Hepatocyte (in vitro differentiated cells): Measurements from ENCODE around the gene EPB41L4B. TPM values are rescaled to one million over a fixed set of nuclear protein-coding genes. Genes with fewer than 3 reads are reported as not detected.

ENCODE experiments used
- DNase-seq: peaks from one replicate; pipeline ENCODE4 v3.0.0-alpha.2; 2016; ENCODE audit warnings: low spot score
- H2AFZ ChIP-seq: fragments of 200-600 bp; sonication (generic); 2 replicates; pipeline ENCODE4 v1.6.0; 2016; ENCODE audit warnings: antibody characterized with exemption, mild to moderate bottlenecking
- H3K27ac ChIP-seq: fragments of 200-600 bp; sonication (generic); 2 replicates; pipeline ENCODE4 v1.5.1; 2016; ENCODE audit warnings: mild to moderate bottlenecking
- H3K27me3 ChIP-seq: fragments of 200-600 bp; sonication (generic); 2 replicates; pipeline ENCODE4 v1.6.1; 2016
- H3K36me3 ChIP-seq: fragments of 200-600 bp; sonication (generic); replicated peaks from 2 replicates; pipeline ENCODE4 v1.5.1; 2016; ENCODE audit warnings: low read depth; ENCODE audit not compliant: insufficient read depth
- H3K4me1 ChIP-seq: fragments of 200-600 bp; sonication (generic); 2 replicates; pipeline ENCODE4 v1.5.1; 2016; ENCODE audit warnings: mild to moderate bottlenecking, moderate library complexity; ENCODE audit not compliant: insufficient read depth
- H3K4me2 ChIP-seq: fragments of 200-600 bp; sonication (generic); 2 replicates; pipeline ENCODE4 v1.6.0; 2016
- H3K4me3 ChIP-seq: fragments of 200-600 bp; sonication (generic); 2 replicates; pipeline ENCODE4 v1.5.1; 2016; ENCODE audit warnings: mild to moderate bottlenecking
- H3K79me2 ChIP-seq: fragments of 200-600 bp; sonication (generic); 2 replicates; pipeline ENCODE4 v1.6.0; 2017; ENCODE audit warnings: mild to moderate bottlenecking
- H3K9me2 ChIP-seq: fragments of 200-600 bp; sonication (generic); replicated peaks from 2 replicates; pipeline ENCODE4 v1.6.0; 2017; ENCODE audit warnings: mild to moderate bottlenecking; ENCODE audit not compliant: insufficient read depth
- H3K9me3 ChIP-seq: fragments of 200-600 bp; sonication (generic); 2 replicates; pipeline ENCODE4 v1.5.1; 2016; ENCODE audit warnings: low read depth, mild to moderate bottlenecking
- H4K20me1 ChIP-seq: fragments of 200-600 bp; sonication (generic); 2 replicates; pipeline ENCODE4 v1.6.0; 2016; ENCODE audit warnings: mild to moderate bottlenecking; ENCODE audit not compliant: insufficient read depth, poor library complexity, severe bottlenecking
- CTCF ChIP-seq: fragments of 200-600 bp; sonication (generic); IDR thresholded peaks from 2 replicates; pipeline ENCODE4 v1.5.1; 2016; ENCODE audit warnings: antibody characterized with exemption, mild to moderate bottlenecking; ENCODE audit not compliant: poor library complexity
- EZH2 ChIP-seq: fragments of 200-600 bp; sonication (generic); IDR thresholded peaks from 2 replicates; pipeline ENCODE4 v1.6.1; 2016; ENCODE audit warnings: antibody characterized with exemption, mild to moderate bottlenecking, borderline replicate concordance
- EZH2phosphoT487 ChIP-seq: fragments of 200-600 bp; sonication (generic); IDR thresholded peaks from one replicate; pipeline ENCODE4 v1.6.1; 2018; ENCODE audit warnings: antibody characterized with exemption, mild to moderate bottlenecking, low read depth, moderate library complexity; ENCODE audit not compliant: unreplicated experiment, severe bottlenecking
- WGBS: methylation state at CpG from one replicate; pipeline ENCODE4 v1.1.6; 2016; ENCODE audit warnings: low lambda C conversion rate; ENCODE audit errors: missing lambda C conversion rate; 5-methylcytosine and 5-hydroxymethylcytosine counted together
- polyA plus RNA-seq: library from polyadenylated mRNA; unstranded; fragments of >200 nt; fragmentation: Nextera tagmentation; extraction: Ambion mirVana; gene quantifications from 2 replicates; pipeline ENCODE4 v1.2.1, GENCODE V29; 2016
- total RNA-seq: library from RNA; depleted of rRNA; stranded (reverse); fragments of >200 nt; gene quantifications from 2 replicates; pipeline ENCODE4 v1.2.3, GENCODE V29; 2014

Gene EPB41L4B
- total and polyA plus RNA-seq, 2 experiments from 2014 or later: 11.1 to 20.6 TPM

GRCh38 chr9:109159583-109159982 lies 161.3 kb downstream of the EPB41L4B start:
- no peaks in the 10 kb centered on the region for H3K27me3 ChIP-seq
- no peak for DNase-seq
- WGBS: 86% methylated on average over 4 of the region's 4 CpGs
- H3K79me2 ChIP-seq: no peaks in the 10 kb centered on the region
- no peaks in the 10 kb centered on the region for H4K20me1 ChIP-seq
- no peaks in the 10 kb centered on the region for H3K4me1 ChIP-seq
- no peaks in the 10 kb centered on the region for H3K9me2 ChIP-seq
- no peak overlapping the region for H3K4me3 ChIP-seq
- no peak overlapping the region for H3K4me2 ChIP-seq
- H3K9me3 ChIP-seq: no peaks in the 10 kb centered on the region
- no peak for TF ChIP-seq EZH2
- no peak for TF ChIP-seq CTCF
- TF ChIP-seq EZH2phosphoT487: no peak
- no peak overlapping the region for H2AFZ ChIP-seq
- H3K27ac ChIP-seq: no peak overlapping the region
- H3K36me3 ChIP-seq: no peaks in the 10 kb centered on the region

GRCh38 chr9:109158651-109159050 lies 162.2 kb downstream of the EPB41L4B start:
- no peaks in the 10 kb centered on the region for H3K27me3 ChIP-seq
- no peaks in the 10 kb centered on the region for H3K36me3 ChIP-seq
- no peak for TF ChIP-seq CTCF
- no peak for TF ChIP-seq EZH2
- no peak overlapping the region for H2AFZ ChIP-seq
- no peaks in the 10 kb centered on the region for H3K4me1 ChIP-seq
- H3K4me2 ChIP-seq: no peak overlapping the region
- DNase-seq: no peak
- H3K27ac ChIP-seq: no peak overlapping the region
- H3K79me2 ChIP-seq: no peaks in the 10 kb centered on the region
- no peak overlapping the region for H3K4me3 ChIP-seq
- H4K20me1 ChIP-seq: no peaks in the 10 kb centered on the region
- H3K9me3 ChIP-seq: no peaks in the 10 kb centered on the region
- no peaks in the 10 kb centered on the region for H3K9me2 ChIP-seq

- Histone ChIP-seq H3K79me2 (no peaks in the 10 kb centered on the region), H2AFZ (no peak overlapping the region), H3K36me3 (no peaks in the 10 kb centered on the region), H3K4me3 (no peak overlapping the region), H3K9me3 (no peaks in the 10 kb centered on the region), H3K27ac (no peak overlapping the region), H4K20me1 (no peaks in the 10 kb centered on the region), H3K9me2 (no peaks in the 10 kb centered on the region), H3K27me3 (no peaks in the 10 kb centered on the region), H3K4me2 (no peak overlapping the region), H3K4me1 (no peaks in the 10 kb centered on the region)
- 88% methylated on average over 7 of the region's 8 CpGs for WGBS
- no peak for DNase-seq
- TF ChIP-seq EZH2phosphoT487 (no peak), CTCF (no peak), EZH2 (no peak)
These were observed 164.2 kb downstream of the EPB41L4B start for GRCh38 chr9:109156708-109157107.

- TF ChIP-seq EZH2 (no peak), CTCF (no peak), EZH2phosphoT487 (no peak)
- no peaks in the 10 kb centered on the region for H3K4me1 ChIP-seq
- H3K36me3 ChIP-seq: no peaks in the 10 kb centered on the region
- H3K27ac ChIP-seq: no peak overlapping the region
- no peak overlapping the region for H3K4me2 ChIP-seq
- H3K9me3 ChIP-seq: no peaks in the 10 kb centered on the region
- no peaks in the 10 kb centered on the region for H3K9me2 ChIP-seq
- H3K27me3 ChIP-seq: no peaks in the 10 kb centered on the region
- H4K20me1 ChIP-seq: no peaks in the 10 kb centered on the region
- WGBS: 99% methylated on average over 3 of the region's 3 CpGs
- DNase-seq: no peak
- H3K79me2 ChIP-seq: no peaks in the 10 kb centered on the region
- H2AFZ ChIP-seq: no peak overlapping the region
- H3K4me3 ChIP-seq: no peak overlapping the region
These were observed 169.8 kb downstream of the EPB41L4B start for GRCh38 chr9:109150925-109151545.
